ENCODE data around the gene USH2A. TPM values are rescaled to one million over a fixed set of nuclear protein-coding genes. Genes with fewer than 3 reads are reported as not detected.

The USH2A gene
- total RNA-seq, 1 donor from 2014 or later: 0.04 TPM

GRCh38 chr1:216293683-216294082 is 129.6 kb downstream of the USH2A start:
- H3K36me3 ChIP-seq: no peaks in the 10 kb centered on the region
- Mint-ChIP-seq H3K27ac (no peak overlapping the region), H3K4me1 (no peaks in the 10 kb centered on the region), H3K4me3 (no peak overlapping the region), H3K36me3 (no peaks in the 10 kb centered on the region), H3K9me3 (no peaks in the 10 kb centered on the region), H3K27me3 (ENCODE audit: insufficient read depth, low read depth) (no peaks in the 10 kb centered on the region)
- H3K4me1 ChIP-seq: no peaks in the 10 kb centered on the region
- no peak overlapping the region for H2AFZ ChIP-seq (replicated peaks)
- H3K4me2 ChIP-seq: no peak overlapping the region
- H3F3A ChIP-seq (ENCODE audit: low read depth): no peaks in the 10 kb centered on the region
- no peak for TF ChIP-seq EZH2 (IDR thresholded peaks at IDR 0.05)
- TF ChIP-seq CTCF (IDR thresholded peaks at IDR 0.05): no peak
- no peak for TF ChIP-seq EZH2phosphoT487 (IDR thresholded peaks at IDR 0.05)
- H3K79me2 ChIP-seq (ENCODE audit: low read depth): no peaks in the 10 kb centered on the region
- no peak overlapping the region for H3K27ac ChIP-seq
- H3K9ac ChIP-seq: no peak overlapping the region
- H3K27me3 ChIP-seq: no peaks in the 10 kb centered on the region
- H3K9me3 ChIP-seq (ENCODE audit: low read depth): no peaks in the 10 kb centered on the region
- H3K4me3 ChIP-seq: no peak overlapping the region
- no peaks in the 10 kb centered on the region for H4K20me1 ChIP-seq (ENCODE audit: low read depth)
- no peak for DNase-seq (ENCODE audit: low spot score)

GRCh38 chr1:216290074-216290473 is 133.2 kb downstream of the USH2A start:
- H4K20me1 ChIP-seq (ENCODE audit: low read depth): no peaks in the 10 kb centered on the region
- H3K36me3 ChIP-seq: no peaks in the 10 kb centered on the region
- no peak overlapping the region for H3K27ac ChIP-seq
- no peak for DNase-seq (ENCODE audit: low spot score)
- H3K27me3 ChIP-seq: no peaks in the 10 kb centered on the region
- no peaks in the 10 kb centered on the region for H3K4me1 Mint-ChIP-seq
- H3K9ac ChIP-seq: no peak overlapping the region
- H2AFZ ChIP-seq (replicated peaks): no peak overlapping the region
- no peaks in the 10 kb centered on the region for H3K27me3 Mint-ChIP-seq (ENCODE audit: insufficient read depth, low read depth)
- H3K9me3 ChIP-seq (ENCODE audit: low read depth): no peaks in the 10 kb centered on the region
- no peaks in the 10 kb centered on the region for H3K36me3 Mint-ChIP-seq
- H3K79me2 ChIP-seq (ENCODE audit: low read depth): no peaks in the 10 kb centered on the region
- no peak for TF ChIP-seq CTCF (IDR thresholded peaks at IDR 0.05)
- TF ChIP-seq EZH2 (IDR thresholded peaks at IDR 0.05): no peak
- no peak for TF ChIP-seq EZH2phosphoT487 (IDR thresholded peaks at IDR 0.05)
- H3K4me3 ChIP-seq: no peak overlapping the region
- H3K27ac Mint-ChIP-seq: no peak overlapping the region
- H3K9me3 Mint-ChIP-seq: peaks cover 14% of the 10 kb centered on the region
- no peak overlapping the region for H3K4me2 ChIP-seq
- H3F3A ChIP-seq (ENCODE audit: low read depth): no peaks in the 10 kb centered on the region
- H3K4me1 ChIP-seq: no peaks in the 10 kb centered on the region
- no peak overlapping the region for H3K4me3 Mint-ChIP-seq

GRCh38 chr1:216285052-216285451 is 138.2 kb downstream of the USH2A start:
- Histone ChIP-seq H3K9ac (no peak overlapping the region), H4K20me1 (ENCODE audit: low read depth) (no peaks in the 10 kb centered on the region), H3K27me3 (no peaks in the 10 kb centered on the region), H3K4me1 (no peaks in the 10 kb centered on the region), H3F3A (ENCODE audit: low read depth) (no peaks in the 10 kb centered on the region), H3K4me3 (no peak overlapping the region), H3K27ac (no peak overlapping the region), H3K36me3 (no peaks in the 10 kb centered on the region), H3K9me3 (ENCODE audit: low read depth) (no peaks in the 10 kb centered on the region), H3K4me2 (no peak overlapping the region), H2AFZ (replicated peaks) (no peak overlapping the region), H3K79me2 (ENCODE audit: low read depth) (no peaks in the 10 kb centered on the region)
- TF ChIP-seq EZH2phosphoT487 (IDR thresholded peaks at IDR 0.05) (no peak), EZH2 (IDR thresholded peaks at IDR 0.05) (no peak), CTCF (IDR thresholded peaks at IDR 0.05) (no peak)
- Mint-ChIP-seq H3K9me3 (peaks cover 22% of the 10 kb centered on the region), H3K4me1 (no peaks in the 10 kb centered on the region), H3K4me3 (no peak overlapping the region), H3K27ac (no peak overlapping the region), H3K36me3 (peaks cover 2% of the 10 kb centered on the region), H3K27me3 (ENCODE audit: insufficient read depth, low read depth) (no peaks in the 10 kb centered on the region)
- no peak for DNase-seq (ENCODE audit: low spot score)
